Measurements from ENCODE around the gene MAFG. TPM values are rescaled to one million over a fixed set of nuclear protein-coding genes. Genes with fewer than 3 reads are reported as not detected.

MAFG gene
- total and polyA plus RNA-seq, 2 of the 13 experiments (the other 11 are each of a cell fraction or from before 2014, with no cell fraction given), result 14.5 to 20.0 TPM

DNA sequence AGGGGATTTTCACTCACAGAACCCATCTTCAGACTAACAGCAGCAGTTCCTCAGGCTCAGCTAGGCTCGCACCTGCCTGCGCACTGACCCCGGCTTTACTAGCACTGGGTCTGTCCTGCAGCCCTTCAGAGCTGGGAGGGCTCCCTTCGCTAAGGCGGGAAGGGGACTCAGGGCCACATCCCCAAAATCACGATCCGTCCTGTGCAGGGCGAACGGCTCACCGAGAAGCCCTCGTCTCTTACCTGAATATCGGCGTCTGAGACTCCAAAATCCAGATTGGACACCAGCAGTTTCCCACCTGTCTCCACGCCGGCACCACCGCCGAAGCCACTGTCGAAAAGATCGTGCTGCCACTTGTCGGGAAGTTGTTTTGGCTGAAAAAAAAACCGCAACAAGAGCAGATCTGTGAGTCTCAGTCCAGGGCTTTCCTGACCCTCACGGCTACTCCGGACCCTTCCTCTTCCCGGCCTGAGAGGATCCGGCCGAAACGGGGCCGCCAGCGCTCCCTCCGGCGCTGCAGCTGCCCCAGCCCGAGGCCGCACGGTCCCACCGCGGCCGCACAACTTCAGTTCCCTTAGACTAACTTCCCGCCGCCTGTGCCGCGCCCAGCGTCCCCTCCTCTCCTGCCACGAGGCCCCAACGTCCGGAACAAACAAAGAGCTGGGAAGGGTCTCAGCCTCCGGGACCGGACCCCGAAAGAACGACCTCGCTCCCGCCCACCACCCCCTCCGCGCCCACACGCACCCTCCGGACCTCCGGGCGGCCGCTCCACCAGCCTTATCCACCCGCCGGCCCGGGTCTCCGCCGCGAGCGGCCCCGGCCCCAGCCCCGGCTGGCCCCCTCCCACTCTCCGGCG lies 36.9 kb downstream of the MAFG start (continued):
- TF ChIP-seq LRRFIP1 (CRISPR knock-in tag; conservative IDR thresholded peaks at IDR 0.05) (no peak), ZNF772 (CRISPR knock-in tag; IDR thresholded peaks at IDR 0.05) (no peak), SOX5 (CRISPR knock-in tag; IDR thresholded peaks at IDR 0.05; ENCODE audit: borderline replicate concordance) (no peak), CAMTA2 (CRISPR knock-in tag; IDR thresholded peaks at IDR 0.05; ENCODE audit: borderline replicate concordance) (no peak), JUND (CRISPR knock-in tag; IDR thresholded peaks at IDR 0.05) (no peak), TBX3 (IDR thresholded peaks at IDR 0.05; ENCODE audit: borderline replicate concordance) (no peak), ZNF589 (CRISPR knock-in tag; conservative IDR thresholded peaks at IDR 0.05) (no peak), CHD4 (IDR thresholded peaks at IDR 0.05; ENCODE audit: borderline replicate concordance, low read length) (no peak), ZNF329 (CRISPR knock-in tag; IDR thresholded peaks at IDR 0.05; ENCODE audit: low read depth) (no peak), NR2F6 (IDR thresholded peaks at IDR 0.05) (no peak), NR2F6 (CRISPR knock-in tag; IDR thresholded peaks at IDR 0.05) (no peak), ZNF331 (CRISPR knock-in tag; IDR thresholded peaks at IDR 0.05) (no peak), ZNF335 (CRISPR knock-in tag; IDR thresholded peaks at IDR 0.05) (no peak), HDAC1 (CRISPR knock-in tag; IDR thresholded peaks at IDR 0.05) (0 out of 2 replicates have a peak, but pooled peaks have one; percentile 22), ZNF510 (CRISPR knock-in tag; IDR thresholded peaks at IDR 0.05; ENCODE audit: low read depth) (no peak), ZNF83 (CRISPR knock-in tag; IDR thresholded peaks at IDR 0.05; ENCODE audit: borderline replicate concordance) (no peak), ZNF773 (CRISPR knock-in tag; IDR thresholded peaks at IDR 0.05; ENCODE audit: borderline replicate concordance) (peak; percentile 31; the same call in 1 of the 2 replicates), ZNF564 (CRISPR knock-in tag; IDR thresholded peaks at IDR 0.05) (no peak), MYC (CRISPR knock-in tag; IDR thresholded peaks at IDR 0.05; ENCODE audit: borderline replicate concordance) (no peak), ARNT2 (CRISPR knock-in tag; IDR thresholded peaks at IDR 0.05; ENCODE audit: low read depth) (no peak), USF2 (IDR thresholded peaks at IDR 0.05; ENCODE audit: low read depth, low read length) (no peak), USF2 (CRISPR knock-in tag; IDR thresholded peaks at IDR 0.05; ENCODE audit: borderline replicate concordance) (no peak), CEBPG (CRISPR knock-in tag; IDR thresholded peaks at IDR 0.05) (no peak), ARNTL (CRISPR knock-in tag; IDR thresholded peaks at IDR 0.05) (no peak), ZNF496 (CRISPR knock-in tag; IDR thresholded peaks at IDR 0.05; ENCODE audit: insufficient replicate concordance) (no peak), FOXO1 (CRISPR knock-in tag; IDR thresholded peaks at IDR 0.05) (no peak)
- TF ChIP-seq, protein P1, sequence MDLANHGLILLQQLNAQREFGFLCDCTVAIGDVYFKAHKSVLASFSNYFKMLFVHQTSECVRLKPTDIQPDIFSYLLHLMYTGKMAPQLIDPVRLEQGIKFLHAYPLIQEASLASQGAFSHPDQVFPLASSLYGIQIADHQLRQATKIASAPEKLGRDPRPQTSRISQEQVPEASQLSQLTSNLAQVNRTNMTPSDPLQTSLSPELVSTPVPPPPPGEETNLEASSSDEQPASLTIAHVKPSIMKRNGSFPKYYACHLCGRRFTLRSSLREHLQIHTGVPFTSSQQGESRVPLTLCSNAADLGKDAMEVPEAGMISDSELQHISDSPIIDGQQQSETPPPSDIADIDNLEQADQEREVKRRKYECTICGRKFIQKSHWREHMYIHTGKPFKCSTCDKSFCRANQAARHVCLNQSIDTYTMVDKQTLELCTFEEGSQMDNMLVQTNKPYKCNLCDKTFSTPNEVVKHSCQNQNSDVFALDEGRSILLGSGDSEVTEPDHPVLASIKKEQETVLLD (CRISPR knock-in tag; IDR thresholded peaks at IDR 0.05; ENCODE audit: low read depth), result no peak

Measured in HepG2 (cell line).